ENCODE results near the gene ARR3. TPM values are rescaled to one million over a fixed set of nuclear protein-coding genes. Genes with fewer than 3 reads are reported as not detected.
"Not testable (repeated sequence)": the region's sequence is repeated elsewhere in the genome, so short reads cannot be mapped to it uniquely, and the experiment has no call there.

The ARR3 gene
- total RNA-seq: not detected in 2 replicates

DNA sequence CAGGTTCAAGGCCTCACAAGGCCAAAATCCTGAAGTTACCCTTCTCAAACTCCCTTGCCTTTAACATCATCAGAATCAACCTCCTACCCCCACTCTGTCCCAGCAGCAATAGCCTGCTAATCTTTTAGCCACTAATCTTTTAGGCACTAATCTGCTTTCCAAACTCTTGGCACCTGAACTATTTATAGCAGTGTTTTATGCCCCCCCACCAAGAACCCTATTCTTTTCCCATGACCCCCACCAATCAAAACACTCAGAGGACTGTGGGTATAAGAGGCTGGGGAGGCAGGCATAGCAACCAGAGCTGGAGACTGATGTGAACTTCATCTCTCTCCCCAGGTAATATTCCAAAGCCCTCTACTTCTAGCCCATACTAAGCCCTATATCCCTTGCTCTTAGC lies at the start of gene ARR3:
Gene ARR3, plus strand, starts transcription at position 301 of the 400 bp plus-strand sequence. CDS start 1,052 bp downstream, outside the sequence.
- DNase-seq (ENCODE audit: low read depth): no peak

DNA sequence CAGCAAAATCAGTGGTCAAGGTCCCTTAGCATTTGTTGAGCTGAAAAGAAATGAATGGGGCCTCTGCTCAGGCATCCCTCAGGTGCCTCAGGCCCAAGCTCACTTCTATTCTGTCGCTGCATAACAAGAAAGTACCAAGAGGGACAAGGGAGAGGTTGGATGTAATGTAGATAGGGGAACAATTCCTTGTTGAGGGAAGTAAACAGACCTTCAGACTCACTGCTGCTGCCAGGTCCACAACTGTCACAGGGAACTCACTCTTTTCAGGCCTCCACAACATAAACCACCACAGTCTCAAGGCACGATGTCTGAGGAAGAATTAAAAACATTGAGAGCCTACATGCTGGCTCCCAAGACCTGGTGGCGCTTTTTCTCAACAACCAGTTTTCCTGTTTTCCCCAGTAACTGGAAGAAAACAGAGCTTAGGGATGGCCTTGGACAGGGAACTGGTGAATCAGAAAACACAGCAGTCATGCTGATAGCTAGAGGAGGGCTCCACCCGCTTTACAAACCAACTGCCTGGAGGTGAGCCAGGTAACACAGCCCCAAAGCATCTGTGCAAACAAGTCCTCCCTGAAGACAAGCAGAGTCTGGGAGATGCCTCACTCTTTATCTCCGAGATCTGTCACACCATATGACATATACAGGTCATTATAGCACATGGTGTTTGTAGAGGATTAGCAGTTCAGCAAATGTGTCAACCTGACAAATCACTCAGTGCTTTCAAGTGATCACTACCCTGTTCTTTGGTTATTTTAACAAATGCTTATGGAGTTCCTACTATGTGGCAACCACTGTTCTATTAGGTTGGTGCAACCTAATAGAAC lies 48.0 kb upstream of the ARR3 start:
- DNase-seq (ENCODE audit: low read depth): no peak

DNA sequence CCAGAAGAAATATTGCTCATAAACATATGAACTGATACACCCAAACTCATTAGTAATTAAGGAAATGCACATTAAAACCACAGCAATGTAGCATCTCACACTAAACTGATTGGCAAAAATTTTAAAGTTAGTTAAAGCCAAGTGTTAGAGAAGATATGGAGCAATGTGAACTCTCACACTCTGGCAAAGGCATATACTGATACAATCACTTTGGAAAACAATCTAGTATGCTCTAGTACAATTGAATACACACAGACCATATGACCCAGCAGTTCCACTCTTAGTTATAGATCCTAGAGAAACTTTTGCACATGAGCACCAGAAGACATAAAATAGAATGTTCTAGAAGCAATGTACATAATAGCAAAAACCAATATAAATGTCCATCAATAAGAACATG lies 42.1 kb upstream of the ARR3 start:
- DNase-seq (ENCODE audit: low read depth): no peak

DNA sequence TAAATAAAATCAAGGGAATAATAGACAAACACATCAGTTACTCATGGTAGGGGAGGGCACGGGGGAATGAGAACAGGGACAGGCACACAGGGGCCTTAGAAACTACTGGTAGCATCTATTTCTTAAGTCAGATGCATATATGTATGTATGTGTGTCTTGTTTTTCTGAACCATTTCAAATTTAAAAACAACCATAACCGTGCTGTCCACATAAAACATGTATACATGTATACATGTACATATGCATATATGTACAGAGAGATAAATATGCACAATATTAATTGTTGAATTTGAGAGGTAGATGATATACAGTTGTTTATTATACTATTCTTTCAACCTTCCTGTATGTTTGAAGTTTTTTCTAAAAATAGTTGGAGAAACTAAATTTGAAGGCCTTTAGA lies 41.4 kb upstream of the ARR3 start:
- no peak for DNase-seq (ENCODE audit: low read depth)

DNA sequence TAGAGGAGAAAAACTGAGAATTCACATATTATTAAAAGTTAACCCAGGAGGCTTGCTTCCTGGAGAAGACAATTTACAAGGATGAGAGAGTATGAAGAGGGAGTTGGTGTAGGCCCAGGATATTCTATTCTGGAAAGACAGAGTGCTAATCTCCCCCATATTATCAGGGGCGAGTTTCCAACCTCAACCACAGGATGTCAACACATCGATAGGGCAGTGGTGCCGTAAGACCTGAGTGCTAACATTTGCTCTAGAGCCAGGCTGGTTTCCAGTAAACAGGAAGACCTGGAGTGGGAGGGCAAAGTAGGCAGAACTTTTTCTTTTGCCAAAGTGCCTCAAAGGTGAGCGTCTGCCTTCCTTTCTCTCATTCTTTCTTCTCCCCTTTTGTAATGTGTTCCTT lies 36.5 kb upstream of the ARR3 start:
- DNase-seq (ENCODE audit: low read depth): no peak

DNA sequence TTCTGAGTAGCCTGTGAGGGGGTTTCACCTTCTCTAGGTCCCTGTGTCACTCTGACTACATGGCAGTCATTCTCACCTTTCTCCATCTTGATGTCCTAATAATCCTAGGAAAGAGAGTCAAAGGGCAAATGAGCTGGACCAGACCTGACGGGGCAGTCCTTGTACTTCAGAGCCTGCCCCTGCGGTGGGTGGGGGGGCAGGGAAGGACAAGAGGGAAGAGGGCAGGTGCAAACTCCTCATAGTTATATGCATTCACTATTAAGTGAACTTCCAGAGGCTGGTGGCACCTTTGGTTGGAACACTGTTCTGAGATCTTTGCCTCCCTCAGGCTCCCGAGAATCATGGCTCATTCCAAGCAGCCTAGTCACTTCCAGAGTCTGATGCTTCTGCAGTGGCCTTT lies 33.8 kb upstream of the ARR3 start, which contains the start of gene AWAT1:
Gene AWAT1, plus strand, starts transcription at position 301 of the 400 bp plus-strand sequence. Its CDS starts 41 bp downstream, at position 342.
- DNase-seq (ENCODE audit: low read depth): no peak

DNA sequence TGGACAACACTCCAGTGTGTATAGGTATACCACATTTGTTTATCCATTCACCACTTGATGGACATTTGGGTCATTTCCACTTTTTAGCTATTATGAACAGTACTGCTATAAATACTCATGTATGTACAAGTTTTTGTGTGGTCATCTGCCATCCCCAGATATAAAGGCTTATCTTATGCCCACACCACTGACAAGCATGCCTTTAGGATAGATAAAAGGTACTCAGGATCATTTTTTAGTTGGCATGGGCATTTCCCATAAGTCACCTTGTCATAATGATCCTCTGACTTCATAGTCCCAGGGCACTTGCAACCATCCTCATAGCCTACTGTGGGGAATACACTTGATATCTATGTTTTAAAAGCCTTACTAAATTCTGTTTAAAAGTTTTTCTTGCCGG lies 27.4 kb upstream of the ARR3 start:
- no peak for DNase-seq (ENCODE audit: low read depth)

DNA sequence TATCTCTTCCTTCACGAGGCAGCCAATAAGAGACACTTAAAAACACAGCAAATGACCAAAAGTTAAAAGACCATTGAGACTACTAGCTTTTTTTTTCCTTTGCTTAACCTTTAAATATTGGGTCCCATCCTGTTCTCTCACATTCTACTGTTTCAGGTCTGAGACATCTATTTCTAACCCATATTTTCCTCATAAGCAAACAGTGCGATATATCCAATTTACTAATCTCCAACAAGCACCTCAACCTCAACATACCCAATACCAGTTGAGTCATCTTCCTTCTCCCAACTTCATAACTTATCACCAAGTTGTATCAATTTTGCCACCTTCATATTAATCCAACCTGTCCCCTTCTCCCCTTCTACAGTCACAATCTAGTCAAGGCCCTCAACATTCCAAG lies 26.6 kb upstream of the ARR3 start:
- DNase-seq (ENCODE audit: low read depth): no peak

DNA sequence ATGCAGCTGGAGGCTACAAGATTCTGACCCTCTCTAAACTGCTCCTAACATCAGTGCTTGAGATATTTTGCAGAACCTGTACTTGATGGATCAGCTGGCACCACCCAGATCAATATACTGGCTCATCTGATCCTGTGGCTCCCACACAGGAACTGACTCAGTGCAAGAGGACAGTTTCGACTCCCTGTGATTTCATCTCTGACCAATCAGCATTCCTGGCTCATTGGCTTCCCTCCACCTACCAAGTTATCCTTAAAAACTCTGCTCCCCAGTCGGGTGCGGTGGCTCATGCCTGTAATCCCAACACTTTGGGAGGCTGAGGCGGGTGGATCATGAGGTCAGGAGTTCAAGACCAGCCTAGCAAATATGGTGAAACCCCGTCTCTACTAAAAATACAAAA lies 24.5 kb upstream of the ARR3 start:
- DNase-seq (ENCODE audit: low read depth): not testable (repeated sequence)

DNA sequence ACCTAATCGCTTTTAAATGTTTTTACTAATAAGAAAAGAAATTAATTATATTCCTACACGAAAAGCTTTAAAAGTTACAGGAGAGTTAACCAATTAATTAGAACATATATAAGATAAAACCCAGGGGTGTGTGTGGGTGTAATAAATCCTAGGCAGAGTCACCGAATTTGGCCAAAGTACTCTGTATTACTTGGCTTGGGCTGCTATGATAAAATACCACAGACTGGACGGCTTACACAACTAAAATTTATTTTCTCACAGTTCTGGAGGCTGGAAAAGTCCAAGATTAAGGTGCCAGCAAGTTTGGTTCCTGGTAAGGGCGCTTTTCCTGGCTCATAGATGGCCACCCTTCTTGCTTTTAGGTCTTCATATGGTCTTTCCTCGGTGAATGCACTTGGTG lies 23.3 kb upstream of the ARR3 start:
- no peak for DNase-seq (ENCODE audit: low read depth)

DNA sequence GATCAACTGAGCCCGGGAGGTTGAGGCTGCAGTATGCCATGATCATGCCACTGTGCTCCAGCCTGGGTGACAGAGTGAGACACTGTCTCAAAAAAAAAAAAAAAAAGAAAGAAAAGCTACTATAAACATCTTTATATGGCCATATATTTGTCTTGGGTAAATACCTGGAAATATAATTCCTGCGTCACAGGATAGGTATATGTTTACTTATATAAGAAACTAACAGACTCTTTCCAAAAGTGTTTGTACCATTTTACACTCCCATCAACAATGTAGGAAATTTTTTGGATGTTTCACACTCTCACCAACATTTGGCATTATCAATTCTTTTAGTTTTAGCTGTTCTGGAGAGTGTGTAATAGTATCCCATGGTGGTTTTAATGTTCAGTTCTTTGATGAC lies 20.9 kb upstream of the ARR3 start:
- DNase-seq (ENCODE audit: low read depth): no peak

DNA sequence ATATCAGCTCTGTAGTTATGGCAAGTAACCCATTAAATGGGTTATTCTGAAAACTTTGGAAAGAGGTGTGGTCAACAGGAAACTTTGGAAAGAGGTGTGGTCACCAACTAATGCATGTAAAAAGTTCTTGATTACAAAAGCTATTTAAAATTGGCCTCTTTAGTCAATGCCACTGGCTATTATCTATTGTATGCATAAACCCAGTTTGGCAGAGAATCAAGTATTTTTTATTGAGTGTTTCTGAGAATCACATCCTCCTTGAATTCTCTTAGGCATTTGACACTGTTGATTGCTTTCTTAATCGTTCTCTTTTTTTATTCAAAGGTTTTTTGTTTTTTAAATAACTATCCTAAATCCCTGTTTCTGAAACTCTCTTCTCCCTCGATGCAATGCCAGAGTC lies 15.6 kb upstream of the ARR3 start:
- no peak for DNase-seq (ENCODE audit: low read depth)

DNA sequence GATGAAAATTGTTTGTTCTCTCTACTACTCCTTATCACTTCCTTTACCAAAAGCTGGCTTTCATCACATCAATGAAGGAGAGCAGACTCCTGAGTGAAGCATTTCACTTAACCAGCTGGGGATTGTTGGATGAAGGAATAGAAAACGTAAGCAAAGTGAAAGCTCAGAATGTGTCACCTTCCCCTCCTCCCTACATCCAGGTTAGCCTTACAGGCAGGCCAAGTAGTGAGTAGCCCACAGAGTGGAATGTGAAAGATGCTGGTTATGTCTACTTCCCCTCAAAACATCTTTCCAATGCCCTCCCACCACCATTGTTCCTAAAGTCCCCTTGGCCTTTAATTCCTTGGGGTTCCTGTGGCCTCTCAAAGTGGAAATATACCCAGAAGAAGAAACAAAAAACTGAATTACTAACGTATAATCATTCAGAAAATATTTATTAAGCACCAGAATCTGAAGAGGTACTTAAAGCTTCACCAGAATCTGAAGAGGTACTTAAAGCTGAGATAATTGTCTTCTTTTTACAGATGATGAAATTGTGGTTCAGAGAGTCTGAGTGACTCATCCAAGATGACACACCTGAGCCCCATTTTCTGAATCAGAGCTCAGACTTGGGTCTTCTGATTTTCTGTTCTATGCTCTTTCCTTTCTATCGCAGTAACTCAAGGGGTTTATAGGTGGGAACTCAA lies 14.6 kb upstream of the ARR3 start:
- DNase-seq (ENCODE audit: low read depth): peak; percentile 36

DNA sequence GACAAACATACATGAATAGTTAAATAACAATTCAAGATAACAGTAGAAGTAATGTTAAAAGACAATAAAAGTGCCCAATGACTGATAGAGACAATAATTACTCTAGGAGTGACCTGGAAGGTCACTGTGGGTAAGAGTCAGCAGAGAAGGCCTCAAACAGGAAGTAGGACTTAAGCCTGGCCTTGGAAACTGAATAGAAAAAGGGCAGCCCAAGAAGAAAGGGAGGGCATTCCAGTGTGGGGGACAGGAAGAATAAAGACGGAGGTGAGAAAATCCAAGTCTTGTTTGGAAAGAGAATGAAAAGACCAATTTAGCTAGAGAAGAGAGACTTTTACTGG lies 14.1 kb upstream of the ARR3 start:
- DNase-seq (ENCODE audit: low read depth): peak; percentile 23

DNA sequence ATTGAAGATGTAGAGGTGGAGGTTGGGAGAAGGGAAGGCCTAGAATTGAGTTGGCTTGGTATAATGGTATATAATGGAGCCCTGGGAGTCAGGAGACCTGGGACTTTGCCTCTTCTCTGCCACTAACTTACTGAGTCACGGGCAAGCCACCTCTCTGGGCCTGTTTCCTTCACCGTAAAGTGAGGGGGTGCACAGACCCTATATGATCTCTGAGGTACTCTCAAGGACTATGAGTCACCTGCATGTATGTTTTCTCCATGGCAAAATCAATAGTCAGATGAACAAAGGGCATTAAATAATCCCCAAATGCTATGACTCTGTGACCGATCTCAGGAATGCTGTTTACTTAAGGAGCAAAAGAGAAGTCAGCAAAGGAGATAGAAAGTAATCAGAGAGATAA lies 13.2 kb upstream of the ARR3 start:
- DNase-seq (ENCODE audit: low read depth): no peak

DNA sequence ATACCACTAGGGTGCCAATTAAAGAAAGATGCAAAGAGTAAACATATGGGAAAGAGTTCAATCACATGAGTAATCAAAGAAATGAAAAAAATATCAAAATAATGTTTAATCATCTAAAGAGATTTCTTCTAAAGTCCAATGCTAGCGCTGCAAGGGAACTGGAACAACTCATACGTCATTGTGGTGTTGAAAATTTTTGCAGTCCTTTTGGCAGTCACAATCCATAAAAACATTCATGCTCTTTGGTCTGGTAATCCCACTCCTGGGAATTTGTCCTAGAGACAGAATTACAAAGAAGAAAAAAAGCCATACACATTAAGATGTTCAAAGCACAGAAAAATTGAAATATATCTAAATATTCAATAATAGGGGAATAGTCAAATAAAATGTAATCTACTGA lies 12.7 kb upstream of the ARR3 start:
- DNase-seq (ENCODE audit: low read depth): no peak

DNA sequence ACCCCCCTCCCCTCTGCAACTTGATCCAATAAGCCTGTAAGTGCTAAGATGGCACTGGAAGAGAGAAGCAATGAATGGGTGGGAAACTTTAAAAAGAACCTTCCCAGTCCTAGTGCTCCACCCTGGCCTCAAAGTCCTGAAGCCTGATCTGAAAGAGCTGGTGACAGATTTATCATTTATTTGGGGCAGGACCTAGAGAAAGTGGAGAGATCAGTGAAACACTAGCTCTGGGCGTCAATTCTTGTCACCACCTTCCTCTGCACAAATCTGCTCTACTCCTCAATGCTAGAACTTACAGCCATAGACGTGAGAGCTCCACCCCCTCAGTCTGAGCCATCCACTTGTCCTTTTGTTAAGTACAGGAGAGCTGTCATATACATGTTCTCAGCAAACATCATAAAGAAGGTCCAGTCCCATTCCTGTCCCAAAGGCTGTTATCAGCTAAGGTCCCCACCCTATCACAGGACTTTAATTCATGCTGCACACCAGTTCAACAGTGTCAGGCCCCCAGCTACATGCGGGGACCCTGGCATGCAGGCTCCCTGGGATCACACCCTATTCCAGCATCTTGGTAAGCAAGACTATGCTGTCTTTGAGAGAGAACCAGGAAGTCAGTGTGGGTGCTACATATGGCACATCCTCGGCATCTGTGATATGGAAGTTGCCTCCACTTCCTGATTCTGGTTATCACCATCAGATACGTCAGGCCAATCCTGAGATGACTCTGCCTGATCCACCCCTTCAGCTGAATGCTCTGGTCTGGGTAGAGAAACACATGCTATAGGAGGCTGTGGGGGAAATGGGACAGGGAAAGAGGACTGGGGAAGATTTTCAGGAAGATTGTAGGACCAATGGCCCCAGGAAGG lies 10.5 kb upstream of the ARR3 start:
- no peak for DNase-seq (ENCODE audit: low read depth)

DNA sequence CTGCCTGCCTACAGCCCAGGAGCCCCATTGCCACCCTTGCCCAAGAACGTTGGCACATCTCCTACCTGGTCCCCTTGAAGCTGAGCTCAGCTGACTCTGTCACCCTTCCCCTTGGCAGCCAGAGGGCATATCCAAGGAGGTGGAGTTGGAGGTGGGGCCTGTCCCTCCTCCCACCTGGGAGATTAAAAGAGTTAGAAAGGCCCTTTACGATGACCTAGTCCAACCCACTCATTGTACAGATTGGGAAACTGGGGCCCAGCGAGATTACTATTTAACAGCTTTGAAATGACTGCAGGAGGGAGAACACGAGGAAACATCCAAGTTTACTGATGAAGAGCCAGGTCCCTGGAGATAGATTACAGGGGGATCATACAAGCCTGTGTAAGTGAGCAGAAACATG lies 8.0 kb upstream of the ARR3 start, which contains the start of gene P2RY4:
Gene P2RY4, minus strand, starts transcription at position 101 of the 400 bp plus-strand sequence. CDS start 580 bp downstream, outside the sequence.
- DNase-seq (ENCODE audit: low read depth): no peak

DNA sequence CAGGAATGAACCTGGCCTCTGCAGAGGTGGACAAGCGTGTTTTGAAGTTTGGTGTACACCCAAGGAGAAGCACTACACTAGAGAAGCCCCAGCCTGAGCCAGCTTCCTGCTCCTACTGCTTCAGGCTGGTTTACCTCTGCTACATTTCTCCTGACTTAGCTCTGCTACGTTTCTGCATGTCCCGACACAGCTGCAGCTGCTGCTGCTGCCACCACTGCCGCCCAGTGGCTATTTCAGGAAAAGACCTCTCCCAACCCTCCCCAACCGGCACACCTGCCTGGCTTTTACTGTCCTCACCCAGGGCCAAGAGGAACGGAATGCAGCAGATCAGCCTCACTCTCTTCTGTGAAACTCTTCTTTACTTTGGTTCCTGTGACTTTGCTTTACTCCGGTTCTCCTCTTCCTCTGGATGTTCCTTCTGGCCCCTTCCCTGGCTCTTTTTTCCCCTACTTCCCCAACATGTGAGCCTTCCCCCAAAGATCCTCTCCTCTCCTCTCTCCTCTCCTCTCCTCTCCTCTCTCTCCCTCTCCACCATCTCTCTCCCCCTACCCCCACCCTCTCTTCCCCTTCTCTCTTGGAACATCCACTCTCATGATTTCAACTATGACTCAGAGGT lies 5.1 kb upstream of the ARR3 start:
- DNase-seq (ENCODE audit: low read depth): peak; percentile 40

DNA sequence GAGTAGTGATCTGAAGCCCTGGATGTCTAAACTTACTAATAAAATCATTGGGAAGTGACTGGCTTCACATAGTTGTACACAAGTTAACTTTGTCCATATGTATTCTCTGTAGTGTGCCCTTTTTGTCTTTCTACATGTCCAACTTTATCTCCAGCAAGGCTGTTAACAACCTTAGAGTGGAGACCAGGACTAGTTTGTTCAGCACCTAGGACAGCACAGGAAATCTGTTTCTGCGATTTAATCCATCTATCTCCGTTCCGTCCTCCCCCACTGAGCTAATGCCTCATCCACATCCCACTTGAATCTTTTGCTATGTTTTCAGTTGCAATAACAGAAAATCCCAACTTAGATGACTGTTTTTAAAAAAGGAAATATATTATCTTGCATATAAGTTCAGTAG lies 3.4 kb upstream of the ARR3 start:
- DNase-seq (ENCODE audit: low read depth): no peak

DNA sequence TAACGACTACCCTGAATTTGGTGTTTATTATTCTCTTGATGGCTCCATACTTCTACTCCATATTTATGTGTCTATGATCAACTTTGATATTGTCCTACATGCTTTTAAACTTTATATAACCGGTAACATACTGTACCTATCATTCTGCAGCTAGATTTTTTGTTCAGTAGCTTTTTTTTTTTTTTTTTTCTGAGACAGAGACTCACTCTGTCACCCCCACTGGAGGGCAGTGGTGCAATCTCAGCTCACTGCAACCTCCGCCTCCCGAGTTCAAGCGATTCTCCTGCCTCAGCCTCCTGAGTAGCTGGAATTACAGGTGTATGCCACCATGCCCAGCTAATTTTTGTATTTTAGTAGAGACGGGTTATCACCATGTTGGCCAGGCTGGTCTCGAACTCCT lies 5.9 kb downstream of the ARR3 start:
- DNase-seq (ENCODE audit: low read depth): not testable (repeated sequence)

DNA sequence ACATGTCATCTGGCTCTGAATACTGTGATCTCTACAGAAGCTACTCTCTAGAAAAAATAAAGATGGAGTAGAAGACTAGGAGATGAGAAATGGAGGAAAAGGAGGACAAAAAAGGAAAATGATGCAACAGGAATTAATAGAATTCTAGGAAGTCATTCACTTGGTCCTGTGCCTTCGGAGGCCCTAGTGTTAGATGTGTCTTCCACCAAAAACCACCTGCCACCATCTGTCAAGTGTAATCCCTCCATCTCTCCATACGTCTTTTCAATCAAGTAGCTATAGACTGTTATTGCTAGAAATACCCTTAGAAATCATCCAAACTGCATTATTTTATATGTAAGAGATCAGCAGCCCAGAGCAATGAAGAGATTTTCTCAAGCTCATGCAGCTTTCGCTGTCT lies 10.9 kb downstream of the ARR3 start:
- no peak for DNase-seq (ENCODE audit: low read depth)
